ENCODE data around the gene FLNC.

DNA sequence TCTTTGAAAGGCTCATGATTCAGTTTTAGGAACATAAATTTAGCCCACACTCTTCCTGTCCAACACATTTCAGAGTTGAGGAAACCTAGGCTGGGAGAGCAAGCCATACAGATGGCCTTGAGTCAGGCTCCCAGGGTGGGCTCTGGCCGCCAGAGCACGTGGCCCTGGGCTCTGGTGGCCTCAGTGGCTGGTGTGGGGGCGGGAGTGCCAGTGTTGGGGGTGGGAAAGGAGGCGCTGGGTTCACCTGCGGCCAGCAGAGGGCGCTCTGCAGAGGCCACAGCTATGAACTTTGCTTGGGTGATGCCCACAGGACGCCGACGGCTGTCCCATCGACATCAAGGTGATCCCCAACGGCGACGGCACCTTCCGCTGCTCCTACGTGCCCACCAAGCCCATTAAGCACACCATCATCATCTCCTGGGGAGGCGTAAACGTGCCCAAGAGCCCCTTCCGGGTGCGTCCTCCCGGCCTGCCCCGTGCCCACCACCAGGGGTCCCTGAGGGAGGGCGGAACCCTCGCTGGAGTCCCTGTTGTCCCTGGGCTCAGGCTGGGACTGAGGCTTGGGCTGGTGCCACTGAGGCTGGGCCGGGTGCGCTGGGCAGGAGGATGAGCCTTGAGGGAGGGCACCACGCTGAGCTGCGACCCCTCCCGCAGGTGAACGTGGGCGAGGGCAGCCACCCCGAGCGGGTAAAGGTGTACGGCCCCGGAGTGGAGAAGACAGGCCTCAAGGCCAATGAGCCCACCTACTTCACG is 11.9 kb downstream of the FLNC start:
- peak in 5 of 6 experiments; percentile 42 to 79 (median 60) for TF ChIP-seq CTCF (IDR thresholded peaks at IDR 0.05)
- no peak for TF ChIP-seq POLR2A (IDR thresholded peaks at IDR 0.05)
